Endothelial cell of hepatic sinusoid (primary cell): Measurements from ENCODE around the gene SRC.
"Not testable (repeated sequence)": the region's sequence is repeated elsewhere in the genome, so short reads cannot be mapped to it uniquely, and the experiment has no call there.

ENCODE experiments used
- in situ Hi-C: cut with HindIII; loops from 2 replicates; pipeline ENCODE4 v1.10.0; 2017; ENCODE audit warnings: low sequenced_read_pairs

SRC gene

DNA sequence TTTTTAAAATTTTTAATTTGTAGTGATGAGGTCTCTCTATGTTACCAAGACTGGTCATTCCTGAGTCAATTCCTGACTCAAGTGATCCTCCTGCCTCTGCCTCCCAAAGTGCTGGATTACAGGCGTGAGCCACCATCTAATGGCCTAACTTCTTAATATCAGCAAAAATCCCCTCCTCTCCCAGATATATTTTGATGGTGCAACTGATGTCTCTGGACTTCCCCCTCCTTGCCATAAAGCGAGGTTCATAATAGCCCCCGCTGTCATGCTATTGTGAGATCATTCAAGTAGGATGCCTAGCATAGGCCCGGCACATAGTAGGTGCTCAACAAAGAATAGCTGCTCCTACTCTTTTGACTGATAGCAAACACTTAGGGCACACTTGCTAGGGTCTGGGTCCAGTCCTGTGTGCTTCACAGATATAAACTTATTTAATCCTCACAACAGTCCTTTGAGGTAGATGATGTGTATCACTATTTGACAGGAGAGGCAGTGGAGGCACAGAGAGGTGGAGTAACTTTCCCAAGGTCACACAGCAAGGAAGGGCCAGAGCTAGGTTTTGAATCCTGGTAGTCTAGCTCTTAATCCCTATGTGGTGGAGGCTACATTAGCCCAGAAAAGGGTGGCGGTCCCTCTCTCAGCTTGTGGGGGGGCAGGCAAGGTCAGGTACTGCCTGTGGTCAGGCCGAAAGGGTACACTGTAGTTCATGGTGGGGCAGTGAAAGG is 14.6 kb downstream of the SRC start:
- in situ Hi-C loops = no loop called here

DNA sequence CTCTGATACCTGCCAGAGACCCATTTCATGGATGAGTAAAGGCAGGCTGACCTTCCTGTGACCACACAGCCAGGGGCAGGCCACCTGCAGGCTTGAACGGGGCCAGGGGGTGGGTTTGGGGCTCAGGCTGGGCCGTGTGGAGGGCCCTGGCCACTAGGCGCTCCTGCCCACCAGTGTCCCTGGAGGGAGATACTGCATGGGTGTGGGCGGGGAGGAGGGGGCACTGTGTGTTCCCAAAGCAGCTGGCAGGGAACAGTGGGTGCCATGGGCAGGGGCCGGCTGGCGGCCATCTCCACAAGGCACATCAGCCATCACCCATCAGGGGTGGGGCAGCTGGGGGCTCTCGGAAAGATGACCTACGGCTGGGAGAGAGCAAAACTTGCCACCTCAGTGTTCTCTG is 15.4 kb downstream of the SRC start:
- in situ Hi-C loops = no loop called here

DNA sequence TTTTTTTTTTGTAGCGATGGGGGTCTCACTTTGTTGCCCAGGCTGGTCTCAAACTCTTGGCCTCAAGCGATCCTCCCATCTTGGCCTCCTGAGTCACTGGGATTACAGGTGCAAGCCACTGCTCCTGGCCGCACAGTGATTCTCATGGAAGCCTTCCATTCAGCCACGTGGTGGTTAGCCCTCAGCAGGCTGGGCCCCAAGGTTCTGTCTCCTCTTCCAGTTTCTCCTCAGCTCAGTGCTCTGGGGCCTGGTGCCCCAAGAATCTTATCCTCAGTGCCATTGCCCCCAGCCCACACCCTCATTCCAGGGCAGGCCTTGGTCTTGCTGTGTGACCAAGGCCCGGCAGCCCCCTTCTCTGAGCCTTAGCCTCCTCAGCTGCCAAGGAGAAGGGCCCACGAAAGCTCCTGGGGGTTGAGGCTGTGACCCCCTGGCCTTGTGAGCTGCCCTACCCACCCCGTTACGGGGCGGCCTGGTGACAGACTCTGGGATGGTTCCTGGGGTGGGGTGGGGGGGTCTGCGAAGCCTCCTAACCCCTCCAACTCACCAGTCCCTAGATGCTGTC is 16.4 kb downstream of the SRC start:
- in situ Hi-C loops = no loop called here

DNA sequence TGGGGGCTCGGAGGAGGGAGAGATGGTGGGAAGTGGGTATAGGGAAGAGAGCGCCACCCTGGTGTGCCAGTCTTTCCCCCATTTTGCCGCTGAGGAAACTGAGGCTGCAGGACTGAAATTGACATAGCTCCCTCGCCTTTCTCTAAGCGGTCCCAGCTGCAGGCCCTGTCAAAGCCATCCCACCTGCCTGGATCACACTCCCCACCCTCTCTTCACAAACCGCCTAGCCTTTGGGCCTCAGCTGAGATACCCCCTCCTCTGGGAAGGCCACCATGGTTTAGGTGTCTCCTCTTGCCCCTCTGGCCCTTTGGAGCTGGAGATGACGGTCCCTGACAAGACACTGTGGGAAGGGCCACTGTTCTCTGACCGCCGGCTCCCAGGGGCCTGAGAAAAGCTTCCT is 16.9 kb downstream of the SRC start:
- in situ Hi-C loops = no loop called here

DNA sequence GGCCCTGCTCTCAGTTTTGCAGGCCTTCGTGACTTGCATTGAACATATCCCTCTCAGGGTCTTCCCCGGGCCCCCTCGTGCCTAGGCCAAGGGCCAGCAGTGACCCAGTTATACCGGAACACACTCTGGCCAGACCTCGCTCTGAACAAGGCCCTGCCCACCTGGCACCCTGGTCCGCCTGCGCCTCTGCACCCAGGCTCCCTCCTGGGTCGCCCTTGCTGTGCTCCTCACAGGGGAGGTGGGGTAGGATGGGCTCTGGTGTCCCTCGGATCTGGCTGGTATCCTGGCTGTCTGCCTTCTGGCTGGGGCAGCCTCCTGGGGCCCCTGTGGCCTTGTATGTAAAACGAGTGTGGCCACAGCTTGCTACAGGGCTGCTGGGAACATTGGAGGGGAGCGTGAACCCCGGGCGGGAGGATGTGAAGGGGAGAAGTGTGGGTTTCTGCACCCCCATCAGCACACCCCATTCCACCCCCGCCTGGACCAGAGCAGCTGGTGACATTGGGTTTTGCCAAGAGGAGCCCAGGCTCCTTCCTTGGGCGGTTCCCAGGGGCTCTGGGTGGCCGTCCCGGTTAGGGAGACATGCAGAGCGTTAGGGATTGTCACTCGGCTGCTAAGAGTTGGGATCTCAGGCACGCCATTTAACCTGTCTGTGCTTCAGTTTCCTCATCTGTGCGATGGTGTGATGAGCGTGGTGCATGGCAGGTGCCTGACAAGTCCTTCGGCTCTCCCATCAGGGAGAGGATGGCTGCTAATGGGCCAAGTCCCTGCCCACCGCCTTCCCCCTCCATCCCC is 17.5 kb downstream of the SRC start:
- in situ Hi-C loops = no loop called here

DNA sequence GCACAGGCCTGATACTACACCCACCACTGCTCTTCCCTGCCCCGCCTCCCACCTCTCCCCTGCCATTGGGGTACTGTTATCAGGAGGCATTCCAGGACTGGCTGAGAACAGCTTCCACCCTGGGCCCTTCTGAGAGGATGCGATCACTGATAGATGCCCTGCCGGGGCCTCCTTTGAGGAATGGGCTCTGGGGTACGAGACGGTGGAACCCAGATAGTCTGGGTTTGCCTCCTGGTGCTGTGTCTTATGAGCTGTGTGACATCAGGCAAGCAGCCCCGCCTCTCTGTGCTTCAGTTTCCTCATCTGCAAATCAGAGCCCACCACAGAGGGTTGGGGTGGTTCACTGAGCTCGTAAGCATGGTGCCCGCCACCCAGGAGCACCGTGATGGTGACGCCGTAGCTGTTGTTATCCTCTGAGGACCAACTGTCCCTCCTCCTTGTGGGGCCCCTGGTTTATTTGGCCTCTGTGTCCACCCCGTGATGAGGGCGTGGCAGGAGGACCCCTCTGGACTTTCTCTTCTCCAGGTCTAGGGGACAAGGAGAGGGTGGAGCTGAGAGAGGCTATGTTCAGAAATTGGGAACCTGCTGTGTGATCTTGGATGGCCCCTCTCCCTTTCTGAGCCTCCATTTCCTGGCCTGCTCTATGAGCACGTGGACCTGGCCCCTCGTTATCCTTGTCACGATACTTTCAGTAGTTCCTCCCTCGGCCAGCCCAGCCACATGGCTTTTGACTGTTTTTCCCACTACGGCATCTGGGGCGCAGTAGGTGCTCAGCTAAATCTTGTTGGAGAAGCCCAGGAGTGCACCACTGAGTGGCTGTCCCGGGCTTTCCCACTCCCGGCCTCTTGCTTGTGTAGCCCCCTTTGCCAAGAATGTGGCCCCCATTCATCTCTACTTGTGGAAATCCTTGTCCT is 18.3 kb downstream of the SRC start:
- in situ Hi-C loops = no loop called here

DNA sequence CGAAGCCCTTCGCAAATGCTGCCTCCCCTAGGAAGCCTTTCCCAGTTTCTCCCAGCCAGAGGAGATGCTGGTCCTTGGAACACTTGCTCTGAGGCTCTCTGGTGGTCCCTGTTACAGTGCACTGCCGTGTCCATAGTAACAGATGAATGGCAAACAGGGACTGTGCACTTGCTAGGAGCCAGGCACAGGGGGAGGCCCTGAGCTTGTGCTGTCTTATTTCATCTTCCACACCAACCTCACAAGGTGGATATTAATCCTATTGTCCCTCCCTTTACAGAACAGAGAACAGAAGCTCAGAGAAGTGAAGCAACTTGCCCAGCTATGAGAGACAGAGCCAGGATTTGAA is 19.0 kb downstream of the SRC start:
- in situ Hi-C loops = no loop called here

DNA sequence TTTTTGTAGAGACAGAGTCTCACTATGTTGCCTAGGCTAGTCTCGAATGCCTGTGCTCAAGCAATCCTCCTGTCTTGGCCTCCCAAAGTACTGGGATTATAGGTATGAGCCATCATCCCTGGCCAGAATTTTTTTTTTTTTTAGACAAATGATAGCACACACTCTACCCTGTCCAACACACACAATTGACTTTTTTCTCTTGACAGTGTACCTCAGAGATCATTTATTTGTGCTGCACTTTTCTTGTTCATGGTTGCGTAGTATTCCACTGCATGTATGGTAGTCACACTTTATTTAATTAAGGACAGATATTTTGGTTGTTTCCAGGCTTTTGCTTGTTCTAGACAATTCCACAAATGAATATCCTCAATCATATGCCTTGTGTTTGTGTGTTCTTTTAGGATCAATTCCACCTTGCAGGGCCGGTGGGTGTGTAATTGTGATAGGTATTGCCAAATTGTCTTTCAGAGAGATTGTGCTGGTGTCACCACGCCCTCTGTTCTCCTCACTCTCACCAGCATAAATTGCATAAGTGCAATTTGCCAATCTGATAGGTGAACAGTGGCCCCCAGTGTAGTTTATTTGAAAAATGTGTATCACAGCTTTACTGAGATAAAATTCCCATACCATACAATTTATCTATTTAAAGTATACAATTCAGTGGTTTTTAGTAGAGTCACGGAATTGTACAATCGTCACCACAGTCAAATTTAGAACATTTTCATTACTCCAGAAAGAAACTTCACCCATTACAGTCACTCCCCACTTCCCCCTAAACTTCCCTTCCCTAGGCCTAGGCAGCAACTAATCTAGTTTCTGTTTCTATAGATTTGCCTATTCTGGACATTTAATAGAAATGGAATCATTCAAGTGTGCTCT is 20.1 kb downstream of the SRC start:
- in situ Hi-C loops = no loop called here

DNA sequence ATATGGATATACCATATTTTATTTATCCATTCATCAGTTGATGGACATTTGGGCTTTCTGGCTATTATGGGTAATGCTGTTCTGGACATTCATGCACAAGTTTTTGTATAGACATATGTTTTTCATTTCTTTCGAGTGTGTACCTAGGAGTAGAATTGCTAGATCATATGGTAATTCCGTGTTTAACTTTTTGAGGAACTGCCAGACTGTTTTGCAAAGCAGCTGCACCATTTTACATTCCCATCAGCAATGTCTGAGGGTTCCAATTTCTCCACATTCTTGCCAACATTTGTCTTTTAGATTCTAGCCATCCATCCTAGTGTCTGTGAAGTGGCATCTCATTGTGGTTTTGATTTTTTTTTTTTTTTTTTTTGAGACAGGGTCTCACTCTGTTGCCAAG is 20.8 kb downstream of the SRC start:
- in situ Hi-C loops = no loop called here

DNA sequence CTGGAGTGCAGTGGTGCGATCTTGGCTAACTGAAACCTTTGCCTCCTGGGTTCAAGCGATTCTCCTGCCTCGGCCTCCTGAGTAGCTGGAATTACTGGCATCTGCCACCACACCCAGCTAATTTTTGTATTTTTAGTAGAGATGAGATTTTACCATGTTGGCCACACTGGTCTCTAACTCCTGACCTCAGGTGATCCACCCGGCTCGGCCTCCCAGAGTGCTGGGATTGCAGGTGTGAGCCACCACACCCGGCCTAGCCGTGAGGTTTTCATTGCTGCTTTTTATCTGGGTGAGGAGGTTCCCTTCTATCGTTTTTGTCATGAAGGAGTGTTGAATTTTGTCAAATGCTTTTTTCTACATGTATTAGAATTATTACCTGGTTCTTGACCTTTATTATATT is 23.9 kb downstream of the SRC start:
- in situ Hi-C loops = no loop called here

DNA sequence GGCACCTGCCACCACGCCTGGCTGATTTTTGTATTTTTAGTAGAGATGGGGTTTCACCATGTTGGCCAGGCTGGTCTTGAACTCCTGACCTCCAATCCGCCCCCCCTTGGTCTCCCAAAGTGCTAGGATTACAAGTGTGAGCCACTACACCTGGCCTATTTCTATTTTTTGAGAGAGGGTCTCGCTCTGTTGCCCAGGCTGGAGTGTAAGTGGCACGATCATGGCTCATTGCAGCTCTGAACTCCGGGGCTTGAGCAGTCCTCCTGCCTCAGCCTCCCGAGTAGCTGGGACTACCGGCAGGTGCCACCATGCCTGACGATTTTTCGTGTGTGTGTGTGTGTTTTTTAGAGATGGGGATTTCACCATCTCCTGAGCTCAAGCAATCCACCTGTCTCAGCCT is 25.9 kb downstream of the SRC start:
- in situ Hi-C loops = not testable (repeated sequence)

DNA sequence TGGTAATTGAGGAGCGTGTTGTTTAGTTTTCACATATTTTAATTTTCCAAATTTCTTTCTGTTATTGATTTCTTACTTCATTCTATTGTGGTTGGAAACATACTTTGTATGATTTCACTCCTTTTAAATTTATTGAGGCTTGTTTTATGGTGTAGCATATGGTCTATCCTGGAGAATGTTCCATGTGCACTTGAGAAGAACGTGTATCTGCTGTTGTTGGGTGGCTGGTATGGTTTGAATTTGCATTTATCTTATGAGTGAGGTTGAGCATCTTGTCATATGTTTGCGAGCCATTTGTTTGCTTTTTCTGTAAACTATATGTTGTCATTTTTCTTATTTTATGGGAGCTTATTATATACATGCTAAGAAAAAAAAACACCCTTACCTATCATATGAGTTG is 26.5 kb downstream of the SRC start:
- in situ Hi-C loops = no loop called here

DNA sequence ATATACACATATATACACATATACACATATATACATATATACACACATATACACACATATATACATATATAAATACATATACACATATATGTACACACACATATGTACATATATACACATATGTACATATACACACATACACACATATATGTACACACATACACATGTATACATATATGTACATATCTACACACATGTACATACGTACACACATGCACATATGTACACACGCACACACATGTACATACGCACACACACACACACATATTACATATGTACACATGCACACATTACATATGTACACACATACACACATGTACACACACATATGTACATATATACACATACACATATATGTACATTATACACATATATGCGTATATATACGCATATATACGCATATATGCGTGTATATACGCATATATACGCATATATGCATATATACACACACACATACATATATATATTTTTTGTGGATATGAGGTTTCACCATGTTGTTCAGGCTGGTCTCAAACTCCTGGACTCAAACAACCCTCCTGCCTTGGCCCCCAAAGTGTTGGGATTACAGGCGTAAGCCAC is 27.2 kb downstream of the SRC start:
- in situ Hi-C loops = no loop called here

DNA sequence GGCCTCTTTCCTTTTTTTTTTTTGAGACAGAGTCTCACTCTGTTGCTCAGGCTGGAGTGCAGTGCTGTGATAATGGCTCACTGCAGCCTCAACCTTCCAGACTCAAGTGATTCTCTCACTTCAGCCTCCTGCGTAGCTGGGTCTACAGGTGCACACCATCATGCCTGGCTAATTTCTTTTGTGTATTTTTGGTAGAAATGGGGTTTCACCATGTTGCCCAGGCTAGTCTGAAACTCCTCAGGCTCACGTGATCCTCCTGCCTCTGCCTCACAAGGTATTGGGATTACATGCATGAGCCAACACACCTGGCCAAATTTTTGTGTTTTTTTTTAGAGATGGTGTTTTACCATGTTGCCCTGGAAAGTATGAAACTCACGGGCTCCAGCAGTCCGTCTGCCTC is 29.3 kb downstream of the SRC start:
- in situ Hi-C loops = no loop called here

DNA sequence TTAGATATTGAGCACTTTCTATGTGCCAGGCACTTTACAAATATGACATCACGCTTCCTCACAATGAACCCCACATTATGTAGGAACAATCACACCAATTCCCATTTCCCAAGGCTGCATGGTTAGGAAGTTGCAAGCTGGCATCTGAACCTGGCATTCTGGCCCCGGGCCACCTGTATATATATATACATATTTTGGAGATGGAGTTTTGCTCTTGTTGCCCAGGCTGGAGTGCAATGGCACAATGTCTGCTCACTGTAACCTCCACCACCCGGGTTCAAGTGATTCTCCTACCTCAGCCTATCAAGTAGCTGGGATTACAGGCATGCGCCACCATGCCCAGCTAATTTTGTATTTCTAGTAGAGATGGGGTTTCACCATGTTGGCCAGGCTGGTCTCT is 30.4 kb downstream of the SRC start:
- in situ Hi-C loops = no loop called here

DNA sequence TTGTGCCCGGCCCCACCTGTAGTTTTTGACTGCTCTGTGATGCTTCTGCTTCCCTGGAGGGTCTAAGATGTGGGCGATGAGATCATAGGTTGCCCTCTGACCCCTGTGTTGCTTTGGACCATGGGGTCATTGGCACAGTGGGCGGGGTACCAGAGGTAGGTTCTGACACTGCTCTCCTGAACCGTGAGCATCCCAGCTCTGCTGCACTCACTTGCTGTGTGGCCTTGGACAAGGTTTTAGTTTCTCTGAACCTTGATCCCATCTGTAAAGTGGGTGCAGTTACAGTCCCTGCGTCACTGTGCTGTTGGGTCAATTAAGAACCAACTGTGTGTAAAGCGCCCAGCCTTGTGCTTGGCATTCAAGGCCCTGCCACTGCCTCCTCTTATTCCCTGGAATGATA is 30.9 kb downstream of the SRC start:
- in situ Hi-C loops = no loop called here

DNA sequence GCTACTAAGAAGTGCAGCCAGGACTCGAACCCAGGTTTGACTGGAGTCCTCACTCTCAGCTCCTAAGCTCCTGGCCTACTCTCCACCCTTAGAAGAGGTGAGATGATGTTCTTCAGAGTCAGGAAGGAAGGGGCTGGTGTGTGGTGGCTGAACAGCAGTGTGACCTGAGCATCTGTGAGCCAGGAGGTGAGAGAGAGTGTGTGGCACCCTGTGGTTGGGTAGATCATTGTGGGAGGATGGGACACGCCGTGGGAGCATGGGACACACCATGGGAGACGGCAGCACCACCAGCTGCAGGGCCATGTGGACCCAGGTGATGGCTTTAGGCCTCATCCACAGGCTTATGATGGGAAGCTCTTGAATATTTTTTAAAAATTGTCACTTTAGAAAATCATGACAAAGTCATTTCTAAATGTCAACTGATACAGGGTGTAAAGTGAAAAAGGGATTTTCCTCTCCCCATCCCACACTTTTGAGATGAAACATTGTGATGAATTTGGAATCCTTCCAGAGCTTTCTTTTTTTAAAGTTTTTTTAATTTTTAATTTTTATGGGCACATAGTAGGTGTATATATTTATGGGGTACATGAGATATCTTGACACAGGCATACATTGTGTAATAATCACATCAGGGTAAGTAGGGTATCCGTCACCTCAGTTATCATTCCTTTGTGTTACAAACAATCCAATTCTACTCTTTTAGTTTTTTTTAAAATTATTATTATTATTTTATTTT is 31.6 kb downstream of the SRC start:
- in situ Hi-C loops = no loop called here

DNA sequence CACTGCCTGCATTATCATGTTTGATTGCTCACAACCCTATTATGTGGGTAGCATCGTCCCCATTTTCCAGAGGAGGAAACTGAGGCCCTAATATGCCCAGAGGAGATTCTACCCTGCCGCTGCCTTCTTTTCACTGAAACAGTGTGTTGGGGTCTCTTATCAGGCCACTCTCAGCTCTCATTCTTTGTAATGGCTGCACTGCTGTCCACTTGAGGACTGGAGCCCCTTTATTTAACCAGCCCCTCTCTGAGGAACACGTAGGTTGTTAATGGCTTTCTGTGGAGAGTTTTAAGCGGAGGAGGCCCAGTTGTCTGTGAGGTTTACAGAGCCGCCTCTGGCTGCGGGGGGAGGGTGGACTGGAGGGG is 32.5 kb downstream of the SRC start:
- in situ Hi-C loops = no loop called here

DNA sequence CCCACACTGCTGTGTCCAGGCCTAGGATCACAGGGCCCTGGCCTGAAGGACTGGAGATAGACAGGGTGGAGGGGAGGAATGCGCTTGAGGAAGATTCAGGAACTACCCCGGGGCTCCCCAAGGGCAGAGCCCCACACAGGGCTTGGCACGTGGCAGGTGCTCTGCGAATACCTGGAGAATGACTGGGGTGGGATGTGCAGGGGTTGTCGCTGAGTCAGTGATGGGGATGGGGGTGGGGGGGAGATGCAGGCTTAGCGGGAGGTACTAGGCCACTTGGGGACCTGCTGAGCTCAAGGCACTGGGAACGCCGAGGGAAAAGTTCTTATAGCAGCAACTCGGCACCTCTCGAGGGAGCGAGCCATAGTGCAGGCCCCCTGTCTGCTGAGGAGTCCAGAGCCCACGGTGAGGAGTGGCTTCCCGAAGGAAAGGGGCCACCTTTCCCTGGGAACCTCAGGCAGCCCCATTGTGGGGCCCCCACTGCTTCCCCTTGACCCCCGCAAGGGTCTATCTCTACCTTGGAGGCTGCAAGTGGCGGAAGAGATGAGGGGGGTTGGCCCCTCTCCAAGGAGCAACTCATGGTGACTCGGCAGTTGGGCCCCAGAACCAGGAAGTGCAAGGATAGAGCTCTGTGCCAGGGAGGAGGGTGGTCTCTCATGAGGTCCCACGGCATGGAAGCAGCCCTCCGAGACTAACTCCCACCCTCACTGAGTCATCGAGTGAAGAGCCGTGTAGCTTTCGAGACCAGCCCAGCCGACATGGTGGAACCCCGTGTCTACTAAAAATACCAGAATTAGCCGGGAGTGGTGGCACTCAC is 33.1 kb downstream of the SRC start:
- in situ Hi-C loops = no loop called here
